T-helper 1 cell treated with Interleukin-12 subunit alpha and Interleukin-12 subunit beta and Interleukin-4 antibody, amounts not matched to agents 30 μg/mL and 1 μg/mL, for 36 hours (primary cell): ENCODE data around the gene DLGAP5.

Experiments
- H3K27ac Mint-ChIP-seq: one replicate; pipeline ENCODE4 v1.8.0; 2021; ENCODE audit warnings: mild to moderate bottlenecking, mixed read lengths
- H3K27me3 Mint-ChIP-seq: one replicate; pipeline ENCODE4 v1.8.0; 2021; ENCODE audit warnings: low read depth, mixed read lengths
- H3K36me3 Mint-ChIP-seq: one replicate; pipeline ENCODE4 v1.8.0; 2021; ENCODE audit warnings: low read depth, mixed read lengths
- H3K4me1 Mint-ChIP-seq: one replicate; pipeline ENCODE4 v1.8.0; 2021; ENCODE audit warnings: low read depth, mixed read lengths
- H3K4me3 Mint-ChIP-seq: one replicate; pipeline ENCODE4 v1.8.0; 2021; ENCODE audit warnings: mild to moderate bottlenecking, moderate library complexity, mixed read lengths
- H3K9me3 Mint-ChIP-seq: one replicate; pipeline ENCODE4 v1.8.0; 2021; ENCODE audit warnings: mixed read lengths

DLGAP5 gene

GRCh38 chr14:55191203-55192053, at the start of gene DLGAP5:
Gene DLGAP5, minus strand, starts transcription at chr14:55191585. Its CDS starts 2,406 bp downstream, at chr14:55189179.
- Mint-ChIP-seq H3K27me3 (peaks cover 3% of the 10 kb centered on the region), H3K4me1 (peaks cover 31% of the 10 kb centered on the region), H3K36me3 (peaks cover 4% of the 10 kb centered on the region), H3K4me3 (peak within 1 kb of the TSS; percentile 88), H3K9me3 (no peaks in the 10 kb centered on the region), H3K27ac (peak within 1 kb of the TSS; percentile 90)

- no peaks in the 10 kb centered on the region for H3K36me3 Mint-ChIP-seq
- H3K9me3 Mint-ChIP-seq, result no peaks in the 10 kb centered on the region
- H3K27ac Mint-ChIP-seq, result no peak overlapping the region
- H3K4me3 Mint-ChIP-seq, result no peak overlapping the region
- H3K27me3 Mint-ChIP-seq, result peaks cover 27% of the 10 kb centered on the region
- H3K4me1 Mint-ChIP-seq, result peaks cover 2% of the 10 kb centered on the region
Measured at GRCh38 chr14:55240526-55241178, 49.3 kb upstream of the DLGAP5 start.

GRCh38 chr14:55239320-55239719, 47.9 kb upstream of the DLGAP5 start:
- Mint-ChIP-seq H3K4me1 (peaks cover 2% of the 10 kb centered on the region), H3K4me3 (no peak overlapping the region), H3K9me3 (no peaks in the 10 kb centered on the region), H3K27me3 (peaks cover 34% of the 10 kb centered on the region), H3K27ac (no peak overlapping the region), H3K36me3 (no peaks in the 10 kb centered on the region)

- no peaks in the 10 kb centered on the region for H3K9me3 Mint-ChIP-seq
- H3K4me1 Mint-ChIP-seq, result peaks cover 2% of the 10 kb centered on the region
- H3K27ac Mint-ChIP-seq, result no peak overlapping the region
- peaks cover 40% of the 10 kb centered on the region for H3K27me3 Mint-ChIP-seq
- no peak overlapping the region for H3K4me3 Mint-ChIP-seq
- no peaks in the 10 kb centered on the region for H3K36me3 Mint-ChIP-seq
Measured at GRCh38 chr14:55238019-55238680, 46.8 kb upstream of the DLGAP5 start.

- no peaks in the 10 kb centered on the region for H3K36me3 Mint-ChIP-seq
- H3K27me3 Mint-ChIP-seq, result peaks cover 38% of the 10 kb centered on the region
- H3K4me1 Mint-ChIP-seq, result no peaks in the 10 kb centered on the region
- H3K27ac Mint-ChIP-seq, result no peak overlapping the region
- H3K4me3 Mint-ChIP-seq, result no peak overlapping the region
- H3K9me3 Mint-ChIP-seq, result no peaks in the 10 kb centered on the region
Measured at GRCh38 chr14:55233591-55233990, 42.2 kb upstream of the DLGAP5 start.

GRCh38 chr14:55228261-55228660, 36.9 kb upstream of the DLGAP5 start:
- H3K27me3 Mint-ChIP-seq, result peaks cover 21% of the 10 kb centered on the region
- H3K9me3 Mint-ChIP-seq, result peaks cover 14% of the 10 kb centered on the region
- no peak overlapping the region for H3K4me3 Mint-ChIP-seq
- H3K4me1 Mint-ChIP-seq, result no peaks in the 10 kb centered on the region
- H3K27ac Mint-ChIP-seq, result no peak overlapping the region
- peaks cover 2% of the 10 kb centered on the region for H3K36me3 Mint-ChIP-seq

- Mint-ChIP-seq H3K27me3 (peaks cover 7% of the 10 kb centered on the region), H3K9me3 (peaks cover 14% of the 10 kb centered on the region), H3K36me3 (peaks cover 2% of the 10 kb centered on the region), H3K4me3 (no peak overlapping the region), H3K4me1 (no peaks in the 10 kb centered on the region), H3K27ac (no peak overlapping the region)
Measured at GRCh38 chr14:55223364-55223763, 32.0 kb upstream of the DLGAP5 start.

- Mint-ChIP-seq H3K27me3 (peaks cover 7% of the 10 kb centered on the region), H3K36me3 (peaks cover 2% of the 10 kb centered on the region), H3K9me3 (peaks cover 13% of the 10 kb centered on the region), H3K4me1 (no peaks in the 10 kb centered on the region), H3K4me3 (no peak overlapping the region), H3K27ac (no peak overlapping the region)
Measured at GRCh38 chr14:55221968-55222367, 30.6 kb upstream of the DLGAP5 start.

GRCh38 chr14:55221186-55221585, 29.8 kb upstream of the DLGAP5 start:
- Mint-ChIP-seq H3K36me3 (peaks cover under 1% of the 10 kb centered on the region), H3K9me3 (peaks cover 5% of the 10 kb centered on the region), H3K4me3 (no peak overlapping the region), H3K4me1 (no peaks in the 10 kb centered on the region), H3K27me3 (peaks cover 4% of the 10 kb centered on the region), H3K27ac (no peak overlapping the region)

GRCh38 chr14:55220230-55220629, 28.8 kb upstream of the DLGAP5 start:
- no peaks in the 10 kb centered on the region for H3K36me3 Mint-ChIP-seq
- H3K27ac Mint-ChIP-seq, result no peak overlapping the region
- no peaks in the 10 kb centered on the region for H3K4me1 Mint-ChIP-seq

GRCh38 chr14:55212634-55213033, 21.2 kb upstream of the DLGAP5 start:
- H3K27ac Mint-ChIP-seq, result no peak overlapping the region
- H3K4me1 Mint-ChIP-seq, result peaks cover 2% of the 10 kb centered on the region
- H3K27me3 Mint-ChIP-seq, result peaks cover 3% of the 10 kb centered on the region
- H3K9me3 Mint-ChIP-seq, result no peaks in the 10 kb centered on the region
- no peaks in the 10 kb centered on the region for H3K36me3 Mint-ChIP-seq
- no peak overlapping the region for H3K4me3 Mint-ChIP-seq

More at GRCh38 chr14:55220230-55220629, 28.8 kb upstream of the DLGAP5 start:
- Mint-ChIP-seq H3K27me3 (peaks cover 3% of the 10 kb centered on the region), H3K9me3 (no peaks in the 10 kb centered on the region), H3K4me3 (no peak overlapping the region)

GRCh38 chr14:55207832-55208231, 16.4 kb upstream of the DLGAP5 start:
- Mint-ChIP-seq H3K27ac (no peak overlapping the region), H3K4me3 (no peak overlapping the region), H3K27me3 (peaks cover 21% of the 10 kb centered on the region), H3K9me3 (no peaks in the 10 kb centered on the region), H3K4me1 (no peaks in the 10 kb centered on the region), H3K36me3 (no peaks in the 10 kb centered on the region)

GRCh38 chr14:55206175-55206693, 14.8 kb upstream of the DLGAP5 start:
- H3K4me3 Mint-ChIP-seq, result no peak overlapping the region
- H3K9me3 Mint-ChIP-seq, result no peaks in the 10 kb centered on the region
- no peaks in the 10 kb centered on the region for H3K36me3 Mint-ChIP-seq
- H3K4me1 Mint-ChIP-seq, result no peaks in the 10 kb centered on the region
- peaks cover 31% of the 10 kb centered on the region for H3K27me3 Mint-ChIP-seq
- no peak overlapping the region for H3K27ac Mint-ChIP-seq

GRCh38 chr14:55201219-55202101, 10.1 kb upstream of the DLGAP5 start:
- H3K27ac Mint-ChIP-seq, result no peak overlapping the region
- no peak overlapping the region for H3K4me3 Mint-ChIP-seq
- no peaks in the 10 kb centered on the region for H3K9me3 Mint-ChIP-seq
- H3K36me3 Mint-ChIP-seq, result no peaks in the 10 kb centered on the region
- no peaks in the 10 kb centered on the region for H3K4me1 Mint-ChIP-seq
- peaks cover 30% of the 10 kb centered on the region for H3K27me3 Mint-ChIP-seq
